Measurements from ENCODE around the gene MRPS23.

Gene MRPS23

GRCh38 chr17:57823469-57824401, 26.1 kb downstream of the MRPS23 start:
- no peaks in the 10 kb centered on the region for H3K36me3 ChIP-seq (ENCODE audit: insufficient read depth, low read length)
- peaks cover 12% of the 10 kb centered on the region for H3K27me3 ChIP-seq (ENCODE audit: control insufficient read depth, insufficient read depth, low read length)
- H3K9me3 ChIP-seq (replicated peaks; ENCODE audit: low read length) = no peaks in the 10 kb centered on the region
- no peak overlapping the region for H3K4me2 ChIP-seq (ENCODE audit: low read length)
- no peak overlapping the region for H3K4me3 ChIP-seq (ENCODE audit: low read length)
- no peaks in the 10 kb centered on the region for H3K4me1 ChIP-seq (ENCODE audit: control insufficient read depth, insufficient read depth, low read length)
- H3K9ac ChIP-seq (ENCODE audit: low read depth, low read length) = no peak overlapping the region

DNA sequence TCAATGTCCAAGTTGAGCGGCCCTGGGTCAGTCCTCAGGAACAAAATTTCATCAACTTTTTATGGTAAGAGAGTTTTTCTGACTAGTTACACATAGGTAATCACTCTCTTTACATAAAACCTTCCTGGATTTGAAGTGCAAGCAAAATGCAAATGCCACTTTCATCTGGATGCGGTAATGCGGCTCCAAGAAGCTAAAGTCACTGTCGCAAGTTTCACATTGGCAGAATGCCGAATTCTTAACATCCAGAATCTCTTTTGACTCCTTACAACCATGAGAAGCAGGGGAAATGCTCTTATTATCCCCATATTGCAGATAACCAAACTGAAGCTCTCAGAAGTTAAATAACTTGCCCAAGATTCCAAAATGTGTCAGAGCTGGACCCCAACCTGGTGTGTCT, 30.0 kb downstream of the MRPS23 start:
- Histone ChIP-seq H3K4me1 (ENCODE audit: control insufficient read depth, insufficient read depth, low read length) (no peaks in the 10 kb centered on the region), H3K4me2 (ENCODE audit: low read length) (no peak overlapping the region), H3K27me3 (ENCODE audit: control insufficient read depth, insufficient read depth, low read length) (peaks cover 37% of the 10 kb centered on the region), H3K36me3 (ENCODE audit: insufficient read depth, low read length) (no peaks in the 10 kb centered on the region), H3K9me3 (replicated peaks; ENCODE audit: low read length) (no peaks in the 10 kb centered on the region), H3K4me3 (ENCODE audit: low read length) (no peak overlapping the region), H3K9ac (ENCODE audit: low read depth, low read length) (no peak overlapping the region)

DNA sequence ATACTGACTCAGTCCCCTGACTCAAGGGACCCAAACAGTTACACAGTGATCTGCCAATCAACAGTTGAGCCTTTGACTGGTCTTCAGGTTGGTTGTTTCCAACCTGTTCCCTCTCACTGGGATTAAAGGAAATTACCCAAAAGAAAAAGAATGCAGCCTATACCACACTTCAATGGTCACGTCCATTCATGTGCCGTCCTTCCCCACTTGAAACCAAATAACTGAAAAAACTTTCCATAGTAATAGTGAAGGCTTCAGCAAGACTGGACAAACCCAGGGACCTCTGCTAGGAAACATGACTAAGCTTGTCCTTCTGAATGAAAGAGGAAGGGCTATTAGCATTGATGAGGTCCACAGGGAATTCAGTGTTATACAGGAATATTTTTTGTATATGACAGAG, 30.6 kb downstream of the MRPS23 start:
- no peak overlapping the region for H3K4me2 ChIP-seq (ENCODE audit: low read length)
- H3K36me3 ChIP-seq (ENCODE audit: insufficient read depth, low read length) = no peaks in the 10 kb centered on the region
- H3K4me1 ChIP-seq (ENCODE audit: control insufficient read depth, insufficient read depth, low read length) = no peaks in the 10 kb centered on the region
- no peak overlapping the region for H3K4me3 ChIP-seq (ENCODE audit: low read length)
- H3K9ac ChIP-seq (ENCODE audit: low read depth, low read length) = no peak overlapping the region
- no peaks in the 10 kb centered on the region for H3K9me3 ChIP-seq (replicated peaks; ENCODE audit: low read length)
- H3K27me3 ChIP-seq (ENCODE audit: control insufficient read depth, insufficient read depth, low read length) = peaks cover 42% of the 10 kb centered on the region

GRCh38 chr17:57818066-57818465, 31.8 kb downstream of the MRPS23 start:
- H3K4me3 ChIP-seq (ENCODE audit: low read length) = no peak overlapping the region

GRCh38 chr17:57817299-57817698, 32.5 kb downstream of the MRPS23 start:
- Histone ChIP-seq H3K9me3 (replicated peaks; ENCODE audit: low read length) (no peaks in the 10 kb centered on the region), H3K36me3 (ENCODE audit: insufficient read depth, low read length) (no peaks in the 10 kb centered on the region), H3K27me3 (ENCODE audit: control insufficient read depth, insufficient read depth, low read length) (peaks cover 43% of the 10 kb centered on the region), H3K4me1 (ENCODE audit: control insufficient read depth, insufficient read depth, low read length) (no peaks in the 10 kb centered on the region), H3K9ac (ENCODE audit: low read depth, low read length) (no peak overlapping the region), H3K4me2 (ENCODE audit: low read length) (no peak overlapping the region), H3K4me3 (ENCODE audit: low read length) (no peak overlapping the region)

More at GRCh38 chr17:57818066-57818465, 31.8 kb downstream of the MRPS23 start:
- Histone ChIP-seq H3K4me2 (ENCODE audit: low read length) (no peak overlapping the region), H3K9me3 (replicated peaks; ENCODE audit: low read length) (no peaks in the 10 kb centered on the region), H3K9ac (ENCODE audit: low read depth, low read length) (no peak overlapping the region), H3K36me3 (ENCODE audit: insufficient read depth, low read length) (no peaks in the 10 kb centered on the region), H3K4me1 (ENCODE audit: control insufficient read depth, insufficient read depth, low read length) (no peaks in the 10 kb centered on the region), H3K27me3 (ENCODE audit: control insufficient read depth, insufficient read depth, low read length) (peaks cover 43% of the 10 kb centered on the region)

- H3K4me2 ChIP-seq (ENCODE audit: low read length) = no peak overlapping the region
- peaks cover 11% of the 10 kb centered on the region for H3K4me1 ChIP-seq (ENCODE audit: control insufficient read depth, insufficient read depth, low read length)
- no peaks in the 10 kb centered on the region for H3K9me3 ChIP-seq (replicated peaks; ENCODE audit: low read length)
- no peak overlapping the region for H3K4me3 ChIP-seq (ENCODE audit: low read length)
- no peak overlapping the region for H3K9ac ChIP-seq (ENCODE audit: low read depth, low read length)
- no peaks in the 10 kb centered on the region for H3K36me3 ChIP-seq (ENCODE audit: insufficient read depth, low read length)
- H3K27me3 ChIP-seq (ENCODE audit: control insufficient read depth, insufficient read depth, low read length) = peaks cover 48% of the 10 kb centered on the region
Observed at GRCh38 chr17:57814421-57814820, 35.4 kb downstream of the MRPS23 start.

DNA sequence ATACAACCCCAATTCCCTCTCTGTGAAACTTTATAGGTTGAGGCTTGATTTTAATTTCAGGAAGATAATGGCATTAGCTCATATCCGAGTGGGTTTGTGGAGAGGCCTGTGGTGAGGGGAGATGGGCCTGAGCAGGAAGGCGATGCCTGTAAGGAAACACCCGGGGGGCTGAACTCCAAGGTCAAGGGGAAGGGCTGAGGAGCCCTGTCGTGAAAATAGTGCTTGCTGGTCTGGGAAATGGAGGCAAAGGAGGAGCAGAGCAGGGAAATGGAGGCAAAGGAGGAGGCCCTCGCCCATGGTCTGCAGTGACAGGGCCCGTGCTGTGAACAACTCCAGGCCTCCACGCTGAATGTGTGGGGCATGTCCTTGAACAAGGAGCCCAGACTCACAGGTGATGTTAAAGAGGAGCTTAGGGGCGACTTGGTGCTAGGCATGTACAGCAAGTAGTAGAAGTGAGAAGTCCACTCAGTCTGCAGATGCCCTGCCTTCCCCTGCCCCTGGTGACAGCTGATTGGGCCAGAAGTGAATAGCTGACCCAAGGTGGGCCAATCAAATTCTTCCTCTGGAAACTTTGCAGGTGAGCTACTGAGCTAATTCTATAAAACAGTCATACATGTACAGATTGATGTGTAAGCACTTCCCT, 38.1 kb downstream of the MRPS23 start:
- H3K4me2 ChIP-seq (ENCODE audit: low read length) = peak overlapping the region; percentile 66
- H3K4me3 ChIP-seq (ENCODE audit: low read length) = peak overlapping the region; percentile 33
- H3K4me1 ChIP-seq (ENCODE audit: control insufficient read depth, insufficient read depth, low read length) = peaks cover 11% of the 10 kb centered on the region
- no peaks in the 10 kb centered on the region for H3K36me3 ChIP-seq (ENCODE audit: insufficient read depth, low read length)
- peaks cover 36% of the 10 kb centered on the region for H3K27me3 ChIP-seq (ENCODE audit: control insufficient read depth, insufficient read depth, low read length)
- no peak overlapping the region for H3K9ac ChIP-seq (ENCODE audit: low read depth, low read length)
- no peaks in the 10 kb centered on the region for H3K9me3 ChIP-seq (replicated peaks; ENCODE audit: low read length)

GRCh38 chr17:57810721-57811637, 38.9 kb downstream of the MRPS23 start:
- no peaks in the 10 kb centered on the region for H3K9me3 ChIP-seq (replicated peaks; ENCODE audit: low read length)
- H3K27me3 ChIP-seq (ENCODE audit: control insufficient read depth, insufficient read depth, low read length) = peaks cover 36% of the 10 kb centered on the region
- H3K9ac ChIP-seq (ENCODE audit: low read depth, low read length) = peak overlapping the region; percentile 22
- H3K4me3 ChIP-seq (ENCODE audit: low read length) = peak overlapping the region; percentile 33
- H3K4me1 ChIP-seq (ENCODE audit: control insufficient read depth, insufficient read depth, low read length) = peaks cover 11% of the 10 kb centered on the region
- H3K36me3 ChIP-seq (ENCODE audit: insufficient read depth, low read length) = no peaks in the 10 kb centered on the region
- H3K4me2 ChIP-seq (ENCODE audit: low read length) = peak overlapping the region; percentile 66

DNA sequence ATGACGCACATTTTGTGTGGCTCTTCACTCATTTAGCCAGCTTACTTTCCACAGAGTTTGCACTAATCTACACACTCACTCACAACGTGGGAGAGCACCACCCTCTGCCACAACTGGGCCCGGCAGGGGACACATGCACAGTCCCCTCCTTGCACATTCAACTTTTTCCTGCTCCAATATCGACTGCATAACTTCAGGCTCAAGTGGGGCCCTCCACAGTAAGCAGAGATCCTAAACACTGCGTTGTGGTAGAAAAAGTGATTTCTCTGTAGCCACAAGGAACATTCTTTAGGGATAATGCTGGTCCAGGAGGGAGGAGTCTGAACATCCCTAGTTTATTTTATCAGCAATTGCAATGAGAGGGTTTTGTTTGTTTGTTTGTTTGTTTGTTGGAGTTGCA, 40.0 kb downstream of the MRPS23 start:
- no peak overlapping the region for H3K9ac ChIP-seq (ENCODE audit: low read depth, low read length)
- peaks cover 34% of the 10 kb centered on the region for H3K27me3 ChIP-seq (ENCODE audit: control insufficient read depth, insufficient read depth, low read length)
- H3K4me1 ChIP-seq (ENCODE audit: control insufficient read depth, insufficient read depth, low read length) = peaks cover 11% of the 10 kb centered on the region
- no peaks in the 10 kb centered on the region for H3K9me3 ChIP-seq (replicated peaks; ENCODE audit: low read length)
- H3K4me2 ChIP-seq (ENCODE audit: low read length) = no peak overlapping the region
- no peak overlapping the region for H3K4me3 ChIP-seq (ENCODE audit: low read length)
- H3K36me3 ChIP-seq (ENCODE audit: insufficient read depth, low read length) = no peaks in the 10 kb centered on the region

GRCh38 chr17:57808882-57809281, 41.0 kb downstream of the MRPS23 start:
- Histone ChIP-seq H3K27me3 (ENCODE audit: control insufficient read depth, insufficient read depth, low read length) (peaks cover 29% of the 10 kb centered on the region), H3K4me1 (ENCODE audit: control insufficient read depth, insufficient read depth, low read length) (peaks cover 11% of the 10 kb centered on the region), H3K36me3 (ENCODE audit: insufficient read depth, low read length) (no peaks in the 10 kb centered on the region), H3K9me3 (replicated peaks; ENCODE audit: low read length) (no peaks in the 10 kb centered on the region), H3K4me3 (ENCODE audit: low read length) (no peak overlapping the region), H3K4me2 (ENCODE audit: low read length) (no peak overlapping the region), H3K9ac (ENCODE audit: low read depth, low read length) (no peak overlapping the region)

Data from skeletal muscle satellite cell (primary cell).